ENCODE measurements around the gene ROPN1. TPM values are rescaled to one million over a fixed set of nuclear protein-coding genes. Genes with fewer than 3 reads are reported as not detected.

ROPN1 gene
- total RNA-seq, 1 donor from 2014 or later: 0.69 TPM

GRCh38 chr3:123947482-123947881 is 44.4 kb downstream of the ROPN1 start:
- DNase-seq: no peak

- DNase-seq: no peak
These were observed 50.4 kb downstream of the ROPN1 start for GRCh38 chr3:123941542-123941941.

GRCh38 chr3:123941121-123941520 is 50.8 kb downstream of the ROPN1 start:
- DNase-seq: no peak

- no peak for DNase-seq
These were observed 52.2 kb downstream of the ROPN1 start for GRCh38 chr3:123939706-123940105.

GRCh38 chr3:123936400-123936799 is 55.5 kb downstream of the ROPN1 start:
- no peak for DNase-seq

- DNase-seq: no peak
These were observed 56.1 kb downstream of the ROPN1 start for GRCh38 chr3:123935830-123936229.

GRCh38 chr3:123934250-123934649 is 57.7 kb downstream of the ROPN1 start:
- no peak for DNase-seq

GRCh38 chr3:123930445-123930844 is 61.5 kb downstream of the ROPN1 start:
- no peak for DNase-seq

GRCh38 chr3:123929325-123929724 is 62.6 kb downstream of the ROPN1 start:
- DNase-seq: no peak

- no peak for DNase-seq
These were observed 65.5 kb downstream of the ROPN1 start for GRCh38 chr3:123926396-123926795.

GRCh38 chr3:123920868-123921267 is 71.1 kb downstream of the ROPN1 start:
- DNase-seq: no peak

- DNase-seq: no peak
These were observed 71.5 kb downstream of the ROPN1 start for GRCh38 chr3:123920383-123920782.

GRCh38 chr3:123919353-123919752 is 72.6 kb downstream of the ROPN1 start:
- no peak for DNase-seq

Other genes starting within 250 kb of the ROPN1 start
- 57.6 TPM for gene MYLK, start 107.8 kb downstream of the ROPN1 start, total RNA-seq
- 64.0 TPM for gene CCDC14, start 30.9 kb downstream of the ROPN1 start, total RNA-seq
- 26.5 TPM for gene KALRN, start 41.2 kb upstream of the ROPN1 start, total RNA-seq